Measurements from ENCODE around the gene TRIM14.
"Not testable (repeated sequence)": the region's sequence is repeated elsewhere in the genome, so short reads cannot be mapped to it uniquely, and the experiment has no call there.

TRIM14 gene

DNA sequence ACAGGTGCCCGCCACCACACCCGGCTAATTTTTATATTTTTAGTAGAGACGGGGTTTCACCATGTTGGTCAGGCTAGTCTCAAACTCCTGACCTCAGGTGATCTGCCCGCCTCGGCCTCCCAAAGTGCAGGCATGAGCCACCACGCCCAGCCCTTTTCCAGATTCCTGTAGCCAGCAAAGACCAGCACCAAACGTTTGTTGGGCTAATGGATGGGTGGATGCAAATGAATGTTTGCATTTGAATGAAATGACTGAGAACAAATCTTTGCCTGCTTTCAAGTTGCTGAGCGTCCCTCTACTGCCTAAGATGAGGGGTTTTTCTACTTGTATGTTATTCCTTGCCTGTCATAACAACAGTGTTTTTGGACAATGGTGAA is 42.5 kb downstream of the TRIM14 start:
- H2AK5ac ChIP-seq (ENCODE audit: low read length, severe bottlenecking); H2BK5ac ChIP-seq (ENCODE audit: low read depth, low read length, poor library complexity, severe bottlenecking); H3K27ac ChIP-seq (ENCODE audit: low read length, poor library complexity, severe bottlenecking); H4K8ac ChIP-seq (ENCODE audit: low read length); H2BK120ac ChIP-seq (ENCODE audit: low read depth, low read length); H2AFZ ChIP-seq (ENCODE audit: low read depth, low read length); H3K14ac ChIP-seq (ENCODE audit: low read length in 2 of 2); H3K4me2 ChIP-seq (ENCODE audit: low read length, poor library complexity, severe bottlenecking); H3K4me3 ChIP-seq (ENCODE audit: insufficient read depth in 1 of 2, low read depth in 1 of 2, low read length in 2 of 2); H3K4ac ChIP-seq (ENCODE audit: low read depth in 1 of 2, low read length in 2 of 2); H3K9ac ChIP-seq (ENCODE audit: low read length); H2BK15ac ChIP-seq (ENCODE audit: low read depth, poor library complexity, severe bottlenecking); H4K91ac ChIP-seq (ENCODE audit: low read length); H3K27me3 ChIP-seq (ENCODE audit: control insufficient read depth in 1 of 2, insufficient read depth in 1 of 2, low read length in 2 of 2); DNase-seq; H3K18ac ChIP-seq (ENCODE audit: low read depth in 1 of 2, low read length in 2 of 2); H3K9me3 ChIP-seq (ENCODE audit: control insufficient read depth, low read length); H2BK12ac ChIP-seq (ENCODE audit: low read length in 2 of 2); H3K23ac ChIP-seq (ENCODE audit: low read length in 2 of 2): not testable (repeated sequence)
- Histone ChIP-seq H3K4me1 (ENCODE audit: control insufficient read depth, insufficient read depth, low read depth, low read length) (peaks cover 19% of the 10 kb centered on the region), H3K36me3 (ENCODE audit: control insufficient read depth in 1 of 2, insufficient read depth in 2 of 2, low read depth in 1 of 2, low read length in 2 of 2) (peaks cover 32 to 39% of the 10 kb centered on the region in 2 experiments), H3K79me1 (replicated peaks; ENCODE audit: low read length, poor library complexity, severe bottlenecking) (peaks cover 16% of the 10 kb centered on the region)
- 88% methylated on average over 8 of the region's 8 CpGs for WGBS

DNA sequence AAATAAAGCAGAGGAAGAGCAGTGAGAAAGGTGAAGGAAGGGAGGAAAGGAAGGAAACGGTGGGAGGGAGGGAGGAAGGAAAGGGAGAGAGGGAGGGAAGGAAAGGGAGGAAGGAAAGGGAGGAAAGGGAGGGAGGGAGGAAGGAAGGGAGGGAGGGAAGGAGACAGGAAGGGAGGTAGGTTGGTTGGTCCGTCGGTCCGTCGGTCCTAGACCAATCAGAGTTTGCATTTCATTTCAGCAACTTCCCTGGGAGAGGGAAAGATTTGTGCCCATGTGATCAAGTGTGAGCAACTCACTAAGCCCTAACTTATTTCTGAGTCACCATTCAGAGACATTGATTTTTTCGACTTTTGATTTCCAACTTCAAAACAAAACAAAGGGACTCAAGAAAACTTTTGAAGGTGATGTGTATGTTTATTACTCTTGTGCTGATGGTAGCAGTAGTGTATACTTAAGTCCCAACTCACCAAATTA is 43.7 kb downstream of the TRIM14 start:
- WGBS = 62% methylated on average over 1 of the region's 6 CpGs
- Histone ChIP-seq H3K14ac (ENCODE audit: low read length in 2 of 2) (no peak overlapping the region), H3K4me1 (ENCODE audit: control insufficient read depth, insufficient read depth, low read depth, low read length) (peaks cover 9% of the 10 kb centered on the region), H3K27me3 (ENCODE audit: control insufficient read depth in 1 of 2, insufficient read depth in 1 of 2, low read length in 2 of 2) (no peaks in the 10 kb centered on the region), H2BK15ac (ENCODE audit: low read depth, poor library complexity, severe bottlenecking) (no peak overlapping the region), H3K4me2 (ENCODE audit: low read length, poor library complexity, severe bottlenecking) (no peak overlapping the region), H3K27ac (ENCODE audit: low read length, poor library complexity, severe bottlenecking) (no peak overlapping the region), H2BK12ac (ENCODE audit: low read length in 2 of 2) (no peak overlapping the region), H3K79me1 (replicated peaks; ENCODE audit: low read length, poor library complexity, severe bottlenecking) (peaks cover 23% of the 10 kb centered on the region), H3K18ac (ENCODE audit: low read depth in 1 of 2, low read length in 2 of 2) (no peak overlapping the region), H3K4me3 (ENCODE audit: insufficient read depth in 1 of 2, low read depth in 1 of 2, low read length in 2 of 2) (peak overlapping the region in 1 of 2 experiments; percentile 31), H3K36me3 (ENCODE audit: control insufficient read depth in 1 of 2, insufficient read depth in 2 of 2, low read depth in 1 of 2, low read length in 2 of 2) (peaks cover 23 to 34% of the 10 kb centered on the region in 2 experiments), H2AFZ (ENCODE audit: low read depth, low read length) (no peak overlapping the region), H2AK5ac (ENCODE audit: low read length, severe bottlenecking) (no peak overlapping the region), H3K23ac (ENCODE audit: low read length in 2 of 2) (no peak overlapping the region), H3K9ac (ENCODE audit: low read length) (peak overlapping the region; percentile 67), H3K4ac (ENCODE audit: low read depth in 1 of 2, low read length in 2 of 2) (no peak overlapping the region), H4K8ac (ENCODE audit: low read length) (no peak overlapping the region), H2BK120ac (ENCODE audit: low read depth, low read length) (no peak overlapping the region), H2BK5ac (ENCODE audit: low read depth, low read length, poor library complexity, severe bottlenecking) (no peak overlapping the region), H3K9me3 (ENCODE audit: control insufficient read depth, low read length) (no peaks in the 10 kb centered on the region), H4K91ac (ENCODE audit: low read length) (no peak overlapping the region)
- peak; percentile 68 for DNase-seq

DNA sequence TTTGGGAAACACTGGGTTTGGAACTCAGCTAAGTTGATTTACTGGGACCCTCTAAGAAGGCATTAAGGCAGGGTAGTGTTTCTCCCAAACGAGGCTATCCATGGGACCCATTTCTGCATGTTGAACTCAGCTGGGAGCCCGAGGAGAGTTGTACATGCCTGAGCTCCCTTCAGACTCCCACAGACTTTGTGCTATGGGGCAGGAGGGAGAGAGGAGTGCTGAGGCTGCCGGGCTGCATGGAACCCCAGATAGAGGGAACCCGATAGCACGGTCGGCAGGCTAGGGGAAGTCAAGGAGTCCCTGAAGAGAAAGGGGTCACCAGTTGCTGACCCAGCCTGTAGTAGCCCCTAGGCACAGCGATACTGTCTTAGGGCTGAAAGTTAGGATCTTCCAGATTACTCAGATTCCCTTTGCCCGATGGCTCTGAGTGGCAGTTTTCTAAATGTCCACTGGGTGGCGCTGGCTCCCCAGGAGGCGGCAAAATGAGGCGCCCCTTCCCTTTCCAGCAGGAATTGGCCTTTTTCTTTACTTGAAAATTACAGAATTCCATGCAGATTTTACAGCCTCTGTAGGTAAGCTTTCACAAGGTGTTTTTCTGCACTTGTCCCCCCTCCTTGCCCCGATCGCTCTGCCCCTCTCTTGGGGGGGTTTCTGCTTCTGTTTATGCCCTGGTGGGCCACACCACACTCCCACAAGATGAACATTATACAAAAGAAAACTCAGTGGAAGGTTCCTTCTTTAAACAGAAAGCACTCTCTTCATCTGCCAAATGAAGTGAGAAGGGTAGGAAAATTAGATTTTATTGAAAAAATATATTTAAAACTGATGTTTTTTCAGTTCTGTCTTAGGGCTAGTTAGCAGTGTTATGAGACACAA is 44.7 kb downstream of the TRIM14 start:
- Histone ChIP-seq H4K91ac (ENCODE audit: low read length) (peak overlapping the region; percentile 20), H3K79me1 (replicated peaks; ENCODE audit: low read length, poor library complexity, severe bottlenecking) (peaks cover 20% of the 10 kb centered on the region), H3K9ac (ENCODE audit: low read length) (peak overlapping the region; percentile 67), H2BK12ac (ENCODE audit: low read length in 2 of 2) (no peak overlapping the region), H3K4me2 (ENCODE audit: low read length, poor library complexity, severe bottlenecking) (no peak overlapping the region), H2AK5ac (ENCODE audit: low read length, severe bottlenecking) (no peak overlapping the region), H3K9me3 (ENCODE audit: control insufficient read depth, low read length) (no peaks in the 10 kb centered on the region), H2BK5ac (ENCODE audit: low read depth, low read length, poor library complexity, severe bottlenecking) (no peak overlapping the region), H3K36me3 (ENCODE audit: control insufficient read depth in 1 of 2, insufficient read depth in 2 of 2, low read depth in 1 of 2, low read length in 2 of 2) (peaks cover 24 to 31% of the 10 kb centered on the region in 2 experiments), H3K18ac (ENCODE audit: low read depth in 1 of 2, low read length in 2 of 2) (peak overlapping the region in 1 of 2 experiments; percentile 80), H3K14ac (ENCODE audit: low read length in 2 of 2) (peak overlapping the region in 1 of 2 experiments; percentile 6), H3K27ac (ENCODE audit: low read length, poor library complexity, severe bottlenecking) (no peak overlapping the region), H3K27me3 (ENCODE audit: control insufficient read depth in 1 of 2, insufficient read depth in 1 of 2, low read length in 2 of 2) (no peaks in the 10 kb centered on the region), H2BK120ac (ENCODE audit: low read depth, low read length) (no peak overlapping the region), H3K4me3 (ENCODE audit: insufficient read depth in 1 of 2, low read depth in 1 of 2, low read length in 2 of 2) (peak overlapping the region in 1 of 2 experiments; percentile 25), H2AFZ (ENCODE audit: low read depth, low read length) (no peak overlapping the region), H3K4ac (ENCODE audit: low read depth in 1 of 2, low read length in 2 of 2) (no peak overlapping the region), H3K4me1 (ENCODE audit: control insufficient read depth, insufficient read depth, low read depth, low read length) (peaks cover 9% of the 10 kb centered on the region), H4K8ac (ENCODE audit: low read length) (peak overlapping the region; percentile 86), H3K23ac (ENCODE audit: low read length in 2 of 2) (no peak overlapping the region), H2BK15ac (ENCODE audit: low read depth, poor library complexity, severe bottlenecking) (no peak overlapping the region)
- 23% methylated on average over 13 of the region's 13 CpGs for WGBS
- peak; percentile 63 for DNase-seq

DNA sequence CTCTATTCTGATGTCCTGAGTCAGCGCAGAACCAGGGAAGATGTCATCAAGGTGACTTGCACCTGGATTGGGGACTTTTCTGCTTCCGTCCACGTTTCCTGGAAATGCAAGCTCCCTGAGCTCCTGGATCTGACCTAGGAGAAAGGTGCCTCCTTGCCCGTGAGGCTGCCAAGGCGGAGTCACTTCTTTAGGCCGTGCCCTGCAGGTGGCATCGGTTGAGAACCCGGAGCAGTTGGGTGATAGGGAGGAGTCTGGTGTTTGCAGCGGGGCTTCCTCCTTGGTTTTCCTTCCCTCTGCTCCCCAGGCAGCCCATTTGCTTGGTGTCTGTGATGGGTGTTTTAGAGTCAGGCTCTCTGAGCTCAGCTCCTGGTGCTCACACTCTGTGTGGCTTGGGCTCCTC is 47.3 kb downstream of the TRIM14 start:
- H3K9me3 ChIP-seq (ENCODE audit: control insufficient read depth, low read length) = no peaks in the 10 kb centered on the region
- no peaks in the 10 kb centered on the region for H3K27me3 ChIP-seq (ENCODE audit: control insufficient read depth in 1 of 2, insufficient read depth in 1 of 2, low read length in 2 of 2)
- H3K23ac ChIP-seq (ENCODE audit: low read length in 2 of 2) = no peak overlapping the region
- H3K36me3 ChIP-seq (ENCODE audit: control insufficient read depth in 1 of 2, insufficient read depth in 2 of 2, low read depth in 1 of 2, low read length in 2 of 2) = peaks cover 18 to 22% of the 10 kb centered on the region in 2 experiments
- no peak overlapping the region for H2BK120ac ChIP-seq (ENCODE audit: low read depth, low read length)
- H3K4me1 ChIP-seq (ENCODE audit: control insufficient read depth, insufficient read depth, low read depth, low read length) = peaks cover 9% of the 10 kb centered on the region
- H3K14ac ChIP-seq (ENCODE audit: low read length in 2 of 2) = no peak overlapping the region
- no peak overlapping the region for H2AFZ ChIP-seq (ENCODE audit: low read depth, low read length)
- no peak for DNase-seq
- H2BK12ac ChIP-seq (ENCODE audit: low read length in 2 of 2) = no peak overlapping the region
- no peak overlapping the region for H2BK5ac ChIP-seq (ENCODE audit: low read depth, low read length, poor library complexity, severe bottlenecking)
- H3K4me3 ChIP-seq (ENCODE audit: insufficient read depth in 1 of 2, low read depth in 1 of 2, low read length in 2 of 2) = no peak overlapping the region
- H3K27ac ChIP-seq (ENCODE audit: low read length, poor library complexity, severe bottlenecking) = no peak overlapping the region
- no peak overlapping the region for H4K8ac ChIP-seq (ENCODE audit: low read length)
- H2BK15ac ChIP-seq (ENCODE audit: low read depth, poor library complexity, severe bottlenecking) = no peak overlapping the region
- H3K79me1 ChIP-seq (replicated peaks; ENCODE audit: low read length, poor library complexity, severe bottlenecking) = peaks cover 30% of the 10 kb centered on the region
- H2AK5ac ChIP-seq (ENCODE audit: low read length, severe bottlenecking) = no peak overlapping the region
- H4K91ac ChIP-seq (ENCODE audit: low read length) = no peak overlapping the region
- no peak overlapping the region for H3K4ac ChIP-seq (ENCODE audit: low read depth in 1 of 2, low read length in 2 of 2)
- H3K18ac ChIP-seq (ENCODE audit: low read depth in 1 of 2, low read length in 2 of 2) = no peak overlapping the region
- H3K9ac ChIP-seq (ENCODE audit: low read length) = no peak overlapping the region
- no peak overlapping the region for H3K4me2 ChIP-seq (ENCODE audit: low read length, poor library complexity, severe bottlenecking)
- 95% methylated on average over 9 of the region's 9 CpGs for WGBS
